ENCODE measurements around the gene HSPA1L.
A peak's percentile ranks its signal among the peaks of the same experiment; 100 is the strongest.
"Not testable (repeated sequence)": the region's sequence is repeated elsewhere in the genome, so short reads cannot be mapped to it uniquely, and the experiment has no call there.

HSPA1L gene

GRCh38 chr6:31813465-31813849 is 1.6 kb downstream of the HSPA1L start:
- no peak for DNase-seq (ENCODE audit: low read depth)

GRCh38 chr6:31811645-31812044 is 3.4 kb downstream of the HSPA1L start:
- DNase-seq (ENCODE audit: low read depth) = no peak

GRCh38 chr6:31808599-31808998 is 6.5 kb downstream of the HSPA1L start:
- not testable (repeated sequence) for DNase-seq (ENCODE audit: low read depth)

- DNase-seq (ENCODE audit: low read depth) = peak; percentile 97
Measured at GRCh38 chr6:31806470-31807272, 8.4 kb downstream of the HSPA1L start, which contains the start of gene LSM2. Gene LSM2 (minus strand): TSS chr6:31806966. CDS start chr6:31806757, 209 bp downstream.

GRCh38 chr6:31805939-31806469 is 9.1 kb downstream of the HSPA1L start:
- DNase-seq (ENCODE audit: low read depth) = no peak

GRCh38 chr6:31801031-31801927 is 13.8 kb downstream of the HSPA1L start:
- DNase-seq (ENCODE audit: low read depth) = not testable (repeated sequence)

GRCh38 chr6:31799781-31800180 is 15.3 kb downstream of the HSPA1L start:
- no peak for DNase-seq (ENCODE audit: low read depth)

GRCh38 chr6:31797588-31797987 is 17.5 kb downstream of the HSPA1L start:
- DNase-seq (ENCODE audit: low read depth) = no peak

GRCh38 chr6:31796993-31797385 is 18.1 kb downstream of the HSPA1L start:
- no peak for DNase-seq (ENCODE audit: low read depth)

GRCh38 chr6:31795616-31796298 is 19.3 kb downstream of the HSPA1L start, which contains the start of gene VARS1:
Gene VARS1 (minus strand): TSS chr6:31795752. CDS start chr6:31795217, 535 bp downstream.
- peak; percentile 87 for DNase-seq (ENCODE audit: low read depth)

- peak; percentile 59 for DNase-seq (ENCODE audit: low read depth)
Measured at GRCh38 chr6:31794866-31795615, 20.0 kb downstream of the HSPA1L start.

GRCh38 chr6:31794294-31794865 is 20.7 kb downstream of the HSPA1L start:
- peak; percentile 63 for DNase-seq (ENCODE audit: low read depth)

GRCh38 chr6:31793927-31794245 is 21.2 kb downstream of the HSPA1L start:
- not testable (repeated sequence) for DNase-seq (ENCODE audit: low read depth)

- DNase-seq (ENCODE audit: low read depth) = peak; percentile 70
Measured at GRCh38 chr6:31792761-31793171, 22.3 kb downstream of the HSPA1L start.

- no peak for DNase-seq (ENCODE audit: low read depth)
Measured at GRCh38 chr6:31792090-31792374, 23.1 kb downstream of the HSPA1L start.

GRCh38 chr6:31791324-31792089 is 23.6 kb downstream of the HSPA1L start:
- DNase-seq (ENCODE audit: low read depth) = peak; percentile 37

- DNase-seq (ENCODE audit: low read depth) = no peak
Measured at GRCh38 chr6:31785475-31785874, 29.6 kb downstream of the HSPA1L start.

- no peak for DNase-seq (ENCODE audit: low read depth)
Measured at GRCh38 chr6:31784098-31784925, 30.8 kb downstream of the HSPA1L start.

- no peak for DNase-seq (ENCODE audit: low read depth)
Measured at GRCh38 chr6:31782126-31782855, 32.8 kb downstream of the HSPA1L start.

Data from iris pigment epithelial cell (primary cell).